ENCODE results near the gene ARRDC3.

The ARRDC3 gene
- long read RNA-seq, full-length matches to known transcripts: 6 of 7 reads
- long read RNA-seq, partial matches to known transcripts: 0 of 7 reads
- long read RNA-seq, other reads (novel, unspliced or antisense): 1 of 7 reads

GRCh38 chr5:91383027-91383955 lies at the start of gene ARRDC3:
Gene ARRDC3, minus strand, starts transcription at chr5:91383317. Its CDS starts 225 bp downstream, at chr5:91383092.
- H3K4me3 ChIP-seq (replicated peaks; ENCODE audit: insufficient read depth, low read length): peak within 1 kb of the TSS; percentile 46
- TF ChIP-seq CTCF (IDR thresholded peaks at IDR 0.05; ENCODE audit: insufficient read depth, low read length) (no peak), POLR2AphosphoS5 (IDR thresholded peaks at IDR 0.05; ENCODE audit: low read depth) (peak; percentile 76), GABPA (IDR thresholded peaks at IDR 0.05; ENCODE audit: low read depth) (no peak), SPI1 (IDR thresholded peaks at IDR 0.05; ENCODE audit: borderline replicate concordance, low read depth) (no peak), REST (IDR thresholded peaks at IDR 0.05; ENCODE audit: insufficient replicate concordance, low read depth) (peak; percentile 50)
- peak within 1 kb of the TSS; percentile 97 for H3K27ac ChIP-seq (replicated peaks)
- DNase-seq (ENCODE audit: low read depth in 1 of 2, low spot score in 1 of 2): peak in 1 of 2 experiments; percentile 89
- H3K27me3 ChIP-seq (ENCODE audit: insufficient read depth, poor library complexity, severe bottlenecking): no peaks in the 10 kb centered on the region

GRCh38 chr5:91430949-91431348 lies 47.8 kb upstream of the ARRDC3 start:
- no peak overlapping the region for H3K27ac ChIP-seq (replicated peaks)
- TF ChIP-seq GABPA (IDR thresholded peaks at IDR 0.05; ENCODE audit: low read depth): no peak
- H3K27me3 ChIP-seq (ENCODE audit: insufficient read depth, poor library complexity, severe bottlenecking): no peaks in the 10 kb centered on the region
- DNase-seq (ENCODE audit: low read depth in 1 of 2, low spot score in 1 of 2): no peak
- H3K4me3 ChIP-seq (replicated peaks; ENCODE audit: insufficient read depth, low read length): no peak overlapping the region

GRCh38 chr5:91424638-91425436 lies 41.7 kb upstream of the ARRDC3 start:
- no peak for DNase-seq (ENCODE audit: low read depth in 1 of 2, low spot score in 1 of 2)
- Histone ChIP-seq H3K4me3 (replicated peaks; ENCODE audit: insufficient read depth, low read length) (no peak overlapping the region), H3K27ac (replicated peaks) (no peak overlapping the region), H3K27me3 (ENCODE audit: insufficient read depth, poor library complexity, severe bottlenecking) (no peaks in the 10 kb centered on the region)
- TF ChIP-seq GABPA (IDR thresholded peaks at IDR 0.05; ENCODE audit: low read depth) (no peak), POLR2AphosphoS5 (IDR thresholded peaks at IDR 0.05; ENCODE audit: low read depth) (no peak), SPI1 (IDR thresholded peaks at IDR 0.05; ENCODE audit: borderline replicate concordance, low read depth) (no peak), CTCF (IDR thresholded peaks at IDR 0.05; ENCODE audit: insufficient read depth, low read length) (no peak), REST (IDR thresholded peaks at IDR 0.05; ENCODE audit: insufficient replicate concordance, low read depth) (no peak)

GRCh38 chr5:91423871-91424270 lies 40.8 kb upstream of the ARRDC3 start:
- Histone ChIP-seq H3K27ac (replicated peaks) (no peak overlapping the region), H3K4me3 (replicated peaks; ENCODE audit: insufficient read depth, low read length) (no peak overlapping the region), H3K27me3 (ENCODE audit: insufficient read depth, poor library complexity, severe bottlenecking) (no peaks in the 10 kb centered on the region)
- no peak for DNase-seq (ENCODE audit: low read depth in 1 of 2, low spot score in 1 of 2)
- TF ChIP-seq CTCF (IDR thresholded peaks at IDR 0.05; ENCODE audit: insufficient read depth, low read length) (no peak), SPI1 (IDR thresholded peaks at IDR 0.05; ENCODE audit: borderline replicate concordance, low read depth) (no peak), POLR2AphosphoS5 (IDR thresholded peaks at IDR 0.05; ENCODE audit: low read depth) (no peak), REST (IDR thresholded peaks at IDR 0.05; ENCODE audit: insufficient replicate concordance, low read depth) (no peak), GABPA (IDR thresholded peaks at IDR 0.05; ENCODE audit: low read depth) (no peak)

Data from HL-60 (cell line).